MM.1S (cell line): Measurements from ENCODE around the gene LCMT1.

ENCODE experiments used
- DNase-seq: peaks from one replicate; pipeline ENCODE4 v3.0.0-alpha.2; 2015
- H2AFZ ChIP-seq: fragments of 300-600 bp; sonication (generic); 2 replicates; pipeline ENCODE4 v1.6.0; 2016; ENCODE audit warnings: antibody characterized with exemption, low read length
- H3F3A ChIP-seq: fragments of 300-600 bp; sonication (generic); 2 replicates; pipeline ENCODE4 v1.6.1; 2016; ENCODE audit warnings: mild to moderate bottlenecking, antibody characterized with exemption, low read length, moderate library complexity, mixed read lengths; ENCODE audit not compliant: insufficient read depth
- H3K27ac ChIP-seq: fragments of 300-600 bp; sonication (generic); 2 replicates; pipeline ENCODE4 v1.5.1; 2016; ENCODE audit warnings: mild to moderate bottlenecking, low read length
- H3K27me3 ChIP-seq: fragments of 300-600 bp; sonication (generic); replicated peaks from 2 replicates; pipeline ENCODE4 v1.6.0; 2016; ENCODE audit warnings: low read length; ENCODE audit not compliant: insufficient read depth
- H3K36me3 ChIP-seq: fragments of 300-600 bp; sonication (generic); replicated peaks from 2 replicates; pipeline ENCODE4 v1.6.1; 2016; ENCODE audit warnings: mild to moderate bottlenecking, low read length, mixed read lengths; ENCODE audit not compliant: insufficient read depth
- H3K4me1 ChIP-seq: fragments of 300-600 bp; sonication (generic); 2 replicates; pipeline ENCODE4 v1.6.1; 2016; ENCODE audit warnings: low read length, mixed read lengths
- H3K4me2 ChIP-seq: fragments of 300-600 bp; sonication (generic); 2 replicates; pipeline ENCODE4 v1.6.0; 2016; ENCODE audit warnings: low read depth, low read length
- H3K4me3 ChIP-seq: fragments of 300-600 bp; sonication (generic); 2 replicates; pipeline ENCODE4 v1.5.1; 2016; ENCODE audit warnings: low read length, mixed read lengths
- H3K79me2 ChIP-seq: fragments of 300-600 bp; sonication (generic); 2 replicates; pipeline ENCODE4 v1.6.1; 2016; ENCODE audit warnings: mixed run types, low read length, mixed read lengths
- H3K9ac ChIP-seq: fragments of 300-600 bp; sonication (generic); 2 replicates; pipeline ENCODE4 v1.6.1; 2016; ENCODE audit warnings: low read length, mixed read lengths
- H3K9me2 ChIP-seq: fragments of 300-600 bp; sonication (generic); replicated peaks from 2 replicates; pipeline ENCODE4 v1.6.1; 2016; ENCODE audit warnings: mild to moderate bottlenecking, low read length, mixed read lengths; ENCODE audit not compliant: insufficient read depth
- H3K9me3 ChIP-seq: fragments of 300-600 bp; sonication (generic); replicated peaks from 2 replicates; pipeline ENCODE4 v1.6.1; 2016; ENCODE audit warnings: mild to moderate bottlenecking, low read length, mixed read lengths; ENCODE audit not compliant: insufficient read depth
- H4K20me1 ChIP-seq: fragments of 300-600 bp; sonication (generic); 2 replicates; pipeline ENCODE4 v1.6.1; 2016; ENCODE audit warnings: mild to moderate bottlenecking, low read length, moderate library complexity, mixed read lengths; ENCODE audit not compliant: insufficient read depth
- CTCF ChIP-seq: fragments of 300-600 bp; sonication (generic); IDR thresholded peaks from 2 replicates; pipeline ENCODE4 v1.5.1; 2016; ENCODE audit warnings: antibody characterized with exemption, low read length, mixed read lengths
- EZH2 ChIP-seq: fragments of 300-600 bp; sonication (generic); optimal IDR thresholded peaks from 2 replicates; pipeline ENCODE3; 2017; ENCODE audit warnings: low read depth, mild to moderate bottlenecking, antibody characterized with exemption, low read length, mixed read lengths
- EZH2phosphoT487 ChIP-seq: fragments of 300-600 bp; sonication (generic); IDR thresholded peaks from 2 replicates; pipeline ENCODE4 v1.6.1; 2018; ENCODE audit warnings: antibody characterized with exemption, low read length

Gene LCMT1

GRCh38 chr16:25172831-25173230 lies 61.3 kb downstream of the LCMT1 start:
- H3K4me1 ChIP-seq = no peaks in the 10 kb centered on the region
- H3F3A ChIP-seq = no peaks in the 10 kb centered on the region
- H3K27ac ChIP-seq = no peak overlapping the region
- 0 out of 2 replicates have a peak, but pooled peaks cover 3% of the 10 kb centered on the region for H3K36me3 ChIP-seq
- no peaks in the 10 kb centered on the region for H4K20me1 ChIP-seq
- no peaks in the 10 kb centered on the region for H3K9me3 ChIP-seq
- H3K79me2 ChIP-seq = no peaks in the 10 kb centered on the region
- H3K9ac ChIP-seq = no peak overlapping the region
- no peak overlapping the region for H2AFZ ChIP-seq
- H3K4me3 ChIP-seq = no peak overlapping the region
- H3K9me2 ChIP-seq = no peaks in the 10 kb centered on the region
- DNase-seq = no peak
- H3K4me2 ChIP-seq = no peak overlapping the region
- H3K27me3 ChIP-seq = no peaks in the 10 kb centered on the region
- TF ChIP-seq EZH2phosphoT487 (no peak), CTCF (no peak), EZH2 (no peak)

GRCh38 chr16:25174285-25174684 lies 62.7 kb downstream of the LCMT1 start:
- H3K4me3 ChIP-seq = no peak overlapping the region
- TF ChIP-seq CTCF = no peak
- TF ChIP-seq EZH2 = no peak
- TF ChIP-seq EZH2phosphoT487 = no peak
- H2AFZ ChIP-seq = no peak overlapping the region
- 0 out of 2 replicates have a peak, but pooled peaks cover 1% of the 10 kb centered on the region for H3K36me3 ChIP-seq
- H3K27me3 ChIP-seq = no peaks in the 10 kb centered on the region
- H3K9me3 ChIP-seq = no peaks in the 10 kb centered on the region
- H4K20me1 ChIP-seq = no peaks in the 10 kb centered on the region
- H3K79me2 ChIP-seq = no peaks in the 10 kb centered on the region
- H3K4me2 ChIP-seq = no peak overlapping the region
- no peak for DNase-seq
- H3K4me1 ChIP-seq = no peaks in the 10 kb centered on the region
- H3F3A ChIP-seq = no peaks in the 10 kb centered on the region
- no peak overlapping the region for H3K9ac ChIP-seq
- H3K27ac ChIP-seq = no peak overlapping the region
- no peaks in the 10 kb centered on the region for H3K9me2 ChIP-seq

GRCh38 chr16:25176136-25176535 lies 64.6 kb downstream of the LCMT1 start:
- no peak overlapping the region for H2AFZ ChIP-seq
- no peaks in the 10 kb centered on the region for H3K36me3 ChIP-seq
- H3K4me1 ChIP-seq = no peaks in the 10 kb centered on the region
- H4K20me1 ChIP-seq = no peaks in the 10 kb centered on the region
- no peak overlapping the region for H3K4me3 ChIP-seq
- H3K27ac ChIP-seq = no peak overlapping the region
- H3K4me2 ChIP-seq = no peak overlapping the region
- no peaks in the 10 kb centered on the region for H3K9me3 ChIP-seq
- H3K79me2 ChIP-seq = no peaks in the 10 kb centered on the region
- H3K9me2 ChIP-seq = no peaks in the 10 kb centered on the region
- DNase-seq = no peak
- H3K9ac ChIP-seq = no peak overlapping the region
- H3F3A ChIP-seq = no peaks in the 10 kb centered on the region
- TF ChIP-seq CTCF (no peak), EZH2 (no peak)
- H3K27me3 ChIP-seq = no peaks in the 10 kb centered on the region
